HepG2 (cell line): ENCODE data around the gene COPS7A. TPM values are rescaled to one million over a fixed set of nuclear protein-coding genes. Genes with fewer than 3 reads are reported as not detected.

Experiments
- HDAC6 ChIP-seq: fragments of 200-600 bp; sonication (generic); IDR thresholded peaks from 2 replicates; pipeline ENCODE4 v1.7.0; 2017; ENCODE audit warnings: mild to moderate bottlenecking, antibody characterized with exemption, low read length, low read depth
- MED8 ChIP-seq: sonication (generic); formaldehyde crosslinking; IDR thresholded peaks from 2 replicates; pipeline ENCODE4 v1.8.1; 2023; ENCODE audit warnings: mild to moderate bottlenecking, missing genetic modification reagents; ENCODE audit not compliant: insufficient replicate concordance
- MEF2D ChIP-seq: sonication (generic); formaldehyde crosslinking; IDR thresholded peaks from 2 replicates; pipeline ENCODE4 v1.5.1; 2020; ENCODE audit warnings: mild to moderate bottlenecking, missing genetic modification reagents
- NCOR1 ChIP-seq: fragments of 200-600 bp; sonication (generic); IDR thresholded peaks from 2 replicates; pipeline ENCODE4 v1.7.0; 2017; ENCODE audit warnings: antibody characterized with exemption, low read length, borderline replicate concordance
- PITX1 ChIP-seq: sonication (generic); formaldehyde crosslinking; IDR thresholded peaks from 2 replicates; pipeline ENCODE4 v1.5.1; 2020; ENCODE audit warnings: mild to moderate bottlenecking, missing genetic modification reagents
- RARA ChIP-seq: IDR thresholded peaks from 2 replicates; pipeline ENCODE4 v1.6.1; 2016; ENCODE audit warnings: missing genetic modification reagents, missing compliant biosample characterization
- TBX3 ChIP-seq: fragments of 450-650 bp; IDR thresholded peaks from 2 replicates; pipeline ENCODE4 v1.6.1; 2017; ENCODE audit warnings: antibody characterized with exemption, mild to moderate bottlenecking, inconsistent platforms, borderline replicate concordance
- ZFY ChIP-seq: sonication (generic); formaldehyde crosslinking; IDR thresholded peaks from 2 replicates; pipeline ENCODE4 v1.4.0; 2020; ENCODE audit warnings: missing genetic modification reagents
- ZNF501 ChIP-seq: sonication (generic); formaldehyde crosslinking; IDR thresholded peaks from 2 replicates; pipeline ENCODE4 v1.5.1; 2020; ENCODE audit warnings: mild to moderate bottlenecking, moderate library complexity, missing genetic modification reagents
- ZNF747 ChIP-seq: sonication (generic); formaldehyde crosslinking; IDR thresholded peaks from 2 replicates; pipeline ENCODE4 v1.8.1; 2023; ENCODE audit warnings: missing genetic modification reagents, mild to moderate bottlenecking, borderline replicate concordance
- polyA plus RNA-seq, 8 experiments: library from polyadenylated mRNA; depleted of rRNA in 3 of 8; stranded (reverse) in 7 of 8; unstranded in 1 of 8; fragments of >200 nt; fragmentation: Illumina TruSeq in 4 of 8; extraction: Trizol in 4 of 8; gene quantifications; 2 replicates each; pipeline versions ENCODE4 v1.2.1 to v1.2.3, GENCODE V29; 2011 to 2016; ENCODE audit warnings: low read depth in 4 of 8, missing spikeins in 1 of 8, mixed read lengths in 1 of 8; ENCODE audit not compliant: insufficient read depth in 1 of 8
- total RNA-seq, 5 experiments: library from RNA; depleted of rRNA; stranded (reverse); fragments of >200 nt; fragmentation: Illumina TruSeq; extraction: Trizol; gene quantifications; 2 replicates each; pipeline ENCODE4 v1.2.3, GENCODE V29; 2016; ENCODE audit warnings: low read depth in 1 of 5
- TF ChIP-seq, protein P1 (sequence below): fragments of 450-650 bp; IDR thresholded peaks from 2 replicates; pipeline ENCODE4 v1.6.1; 2016
- TF ChIP-seq, protein P2 (sequence below): sonication (generic); formaldehyde crosslinking; IDR thresholded peaks from 2 replicates; pipeline ENCODE4 v1.4.0; 2020; ENCODE audit warnings: mild to moderate bottlenecking, missing genetic modification reagents
- TF ChIP-seq, protein P3 (sequence below): IDR thresholded peaks from 2 replicates; pipeline ENCODE4 v1.6.1; 2016; ENCODE audit warnings: missing genetic modification reagents, missing compliant biosample characterization
- TF ChIP-seq, protein P4 (sequence below): sonication (generic); formaldehyde crosslinking; IDR thresholded peaks from 2 replicates; pipeline ENCODE4 v1.5.1; 2020; ENCODE audit warnings: missing genetic modification reagents, mild to moderate bottlenecking, borderline replicate concordance
- TF ChIP-seq, protein P5 (sequence below): sonication (generic); formaldehyde crosslinking; IDR thresholded peaks from 2 replicates; pipeline ENCODE4 v1.4.0; 2020; ENCODE audit warnings: missing genetic modification reagents, borderline replicate concordance
- TF ChIP-seq, protein P6 (sequence below): sonication (generic); formaldehyde crosslinking; IDR thresholded peaks from 2 replicates; pipeline ENCODE4 v1.4.0; 2020; ENCODE audit warnings: missing genetic modification reagents
- TF ChIP-seq, protein P7 (sequence below): sonication (generic); formaldehyde crosslinking; conservative IDR thresholded peaks from 2 replicates; pipeline ENCODE4 v1.8.1; 2023; ENCODE audit warnings: missing genetic modification reagents

Gene COPS7A
- total and polyA plus RNA-seq, 2 of the 13 experiments (the other 11 are each of a cell fraction or from before 2014, with no cell fraction given): 40.0 to 73.6 TPM

DNA sequence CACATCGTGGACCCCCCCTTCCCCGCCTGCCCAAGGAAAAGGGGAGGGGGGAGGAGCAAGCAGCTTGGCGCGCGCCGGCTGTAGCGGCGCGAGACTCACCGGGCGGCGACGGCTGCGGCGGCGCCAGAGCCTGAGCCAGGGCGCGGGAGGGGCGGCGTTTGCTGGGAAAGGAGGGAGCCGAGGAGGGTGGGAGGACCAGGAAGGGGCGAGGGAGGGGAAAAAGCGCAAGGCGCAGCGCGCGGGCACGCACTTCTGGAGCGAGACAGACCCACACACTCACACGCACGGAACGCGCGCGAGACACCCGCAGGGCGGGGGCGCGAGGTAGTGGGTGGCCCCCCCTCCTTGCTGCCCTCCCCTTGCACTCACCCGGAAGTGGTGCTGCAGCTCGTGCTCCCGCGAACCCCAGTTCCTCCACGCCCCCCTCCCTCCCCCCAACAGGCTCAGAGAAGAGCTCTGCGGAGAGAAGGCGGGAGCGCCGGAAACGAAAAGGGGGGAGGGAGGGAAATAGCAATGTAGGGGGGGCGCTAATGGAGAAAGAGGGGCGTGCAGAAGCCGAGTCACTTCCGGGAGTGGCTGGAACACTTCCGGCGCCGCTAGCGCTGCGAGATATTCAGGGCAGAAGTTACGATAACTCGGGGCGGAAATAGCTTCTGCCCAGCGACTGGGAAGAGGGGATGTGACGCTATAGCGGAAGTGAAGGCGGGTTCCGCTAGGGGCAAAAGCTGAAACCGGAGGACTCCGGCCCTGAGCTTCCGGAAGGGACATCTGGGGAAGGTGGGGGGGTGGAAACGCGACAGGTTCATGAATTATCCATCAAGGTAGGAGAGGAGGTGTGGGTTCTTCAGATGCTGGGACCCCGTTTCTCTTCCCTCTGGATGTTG, 34.6 kb upstream of the COPS7A start, which contains the start of gene ZNF384 (continued):
- TF ChIP-seq, protein P1, sequence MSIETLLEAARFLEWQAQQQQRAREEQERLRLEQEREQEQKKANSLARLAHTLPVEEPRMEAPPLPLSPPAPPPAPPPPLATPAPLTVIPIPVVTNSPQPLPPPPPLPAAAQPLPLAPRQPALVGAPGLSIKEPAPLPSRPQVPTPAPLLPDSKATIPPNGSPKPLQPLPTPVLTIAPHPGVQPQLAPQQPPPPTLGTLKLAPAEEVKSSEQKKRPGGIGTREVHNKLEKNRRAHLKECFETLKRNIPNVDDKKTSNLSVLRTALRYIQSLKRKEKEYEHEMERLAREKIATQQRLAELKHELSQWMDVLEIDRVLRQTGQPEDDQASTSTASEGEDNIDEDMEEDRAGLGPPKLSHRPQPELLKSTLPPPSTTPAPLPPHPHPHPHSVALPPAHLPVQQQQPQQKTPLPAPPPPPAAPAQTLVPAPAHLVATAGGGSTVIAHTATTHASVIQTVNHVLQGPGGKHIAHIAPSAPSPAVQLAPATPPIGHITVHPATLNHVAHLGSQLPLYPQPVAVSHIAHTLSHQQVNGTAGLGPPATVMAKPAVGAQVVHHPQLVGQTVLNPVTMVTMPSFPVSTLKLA: peak; percentile 50; the same call in 1 of the 2 replicates
- peak; percentile 43; the same call in 1 of the 2 replicates for TF ChIP-seq MEF2D
- TF ChIP-seq, protein P2, sequence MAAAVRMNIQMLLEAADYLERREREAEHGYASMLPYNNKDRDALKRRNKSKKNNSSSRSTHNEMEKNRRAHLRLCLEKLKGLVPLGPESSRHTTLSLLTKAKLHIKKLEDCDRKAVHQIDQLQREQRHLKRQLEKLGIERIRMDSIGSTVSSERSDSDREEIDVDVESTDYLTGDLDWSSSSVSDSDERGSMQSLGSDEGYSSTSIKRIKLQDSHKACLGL: 0 out of 2 replicates have a peak, but pooled peaks have one; percentile 39
- TF ChIP-seq ZFY: no peak
- peak; percentile 40; the same call in 1 of the 2 replicates for TF ChIP-seq PITX1
- peak; percentile 78; the same call in 1 of the 2 replicates for TF ChIP-seq ZNF501 (CRISPR knock-in tag)
- peak; percentile 77; the same call in 1 of the 2 replicates for TF ChIP-seq NCOR1
- 0 out of 2 replicates have a peak, but pooled peaks have one; percentile 9 for TF ChIP-seq TBX3
- TF ChIP-seq ZNF747 (CRISPR knock-in tag): peak; percentile 71; the same call in 1 of the 2 replicates
- TF ChIP-seq, protein P3, sequence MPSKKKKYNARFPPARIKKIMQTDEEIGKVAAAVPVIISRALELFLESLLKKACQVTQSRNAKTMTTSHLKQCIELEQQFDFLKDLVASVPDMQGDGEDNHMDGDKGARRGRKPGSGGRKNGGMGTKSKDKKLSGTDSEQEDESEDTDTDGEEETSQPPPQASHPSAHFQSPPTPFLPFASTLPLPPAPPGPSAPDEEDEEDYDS: peak; percentile 45; the same call in 1 of the 2 replicates
- TF ChIP-seq, protein P4, sequence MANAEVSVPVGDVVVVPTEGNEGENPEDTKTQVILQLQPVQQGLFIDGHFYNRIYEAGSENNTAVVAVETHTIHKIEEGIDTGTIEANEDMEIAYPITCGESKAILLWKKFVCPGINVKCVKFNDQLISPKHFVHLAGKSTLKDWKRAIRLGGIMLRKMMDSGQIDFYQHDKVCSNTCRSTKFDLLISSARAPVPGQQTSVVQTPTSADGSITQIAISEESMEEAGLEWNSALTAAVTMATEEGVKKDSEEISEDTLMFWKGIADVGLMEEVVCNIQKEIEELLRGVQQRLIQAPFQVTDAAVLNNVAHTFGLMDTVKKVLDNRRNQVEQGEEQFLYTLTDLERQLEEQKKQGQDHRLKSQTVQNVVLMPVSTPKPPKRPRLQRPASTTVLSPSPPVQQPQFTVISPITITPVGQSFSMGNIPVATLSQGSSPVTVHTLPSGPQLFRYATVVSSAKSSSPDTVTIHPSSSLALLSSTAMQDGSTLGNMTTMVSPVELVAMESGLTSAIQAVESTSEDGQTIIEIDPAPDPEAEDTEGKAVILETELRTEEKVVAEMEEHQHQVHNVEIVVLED: peak; percentile 89; the same call in 1 of the 2 replicates
- peak; percentile 60 for TF ChIP-seq MED8 (CRISPR knock-in tag)
- TF ChIP-seq, protein P5, sequence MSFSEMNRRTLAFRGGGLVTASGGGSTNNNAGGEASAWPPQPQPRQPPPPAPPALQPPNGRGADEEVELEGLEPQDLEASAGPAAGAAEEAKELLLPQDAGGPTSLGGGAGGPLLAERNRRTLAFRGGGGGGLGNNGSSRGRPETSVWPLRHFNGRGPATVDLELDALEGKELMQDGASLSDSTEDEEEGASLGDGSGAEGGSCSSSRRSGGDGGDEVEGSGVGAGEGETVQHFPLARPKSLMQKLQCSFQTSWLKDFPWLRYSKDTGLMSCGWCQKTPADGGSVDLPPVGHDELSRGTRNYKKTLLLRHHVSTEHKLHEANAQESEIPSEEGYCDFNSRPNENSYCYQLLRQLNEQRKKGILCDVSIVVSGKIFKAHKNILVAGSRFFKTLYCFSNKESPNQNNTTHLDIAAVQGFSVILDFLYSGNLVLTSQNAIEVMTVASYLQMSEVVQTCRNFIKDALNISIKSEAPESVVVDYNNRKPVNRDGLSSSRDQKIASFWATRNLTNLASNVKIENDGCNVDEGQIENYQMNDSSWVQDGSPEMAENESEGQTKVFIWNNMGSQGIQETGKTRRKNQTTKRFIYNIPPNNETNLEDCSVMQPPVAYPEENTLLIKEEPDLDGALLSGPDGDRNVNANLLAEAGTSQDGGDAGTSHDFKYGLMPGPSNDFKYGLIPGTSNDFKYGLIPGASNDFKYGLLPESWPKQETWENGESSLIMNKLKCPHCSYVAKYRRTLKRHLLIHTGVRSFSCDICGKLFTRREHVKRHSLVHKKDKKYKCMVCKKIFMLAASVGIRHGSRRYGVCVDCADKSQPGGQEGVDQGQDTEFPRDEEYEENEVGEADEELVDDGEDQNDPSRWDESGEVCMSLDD (CRISPR knock-in tag): peak; percentile 89; the same call in 1 of the 2 replicates
- TF ChIP-seq, protein P6, sequence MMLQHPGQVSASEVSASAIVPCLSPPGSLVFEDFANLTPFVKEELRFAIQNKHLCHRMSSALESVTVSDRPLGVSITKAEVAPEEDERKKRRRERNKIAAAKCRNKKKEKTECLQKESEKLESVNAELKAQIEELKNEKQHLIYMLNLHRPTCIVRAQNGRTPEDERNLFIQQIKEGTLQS (CRISPR knock-in tag): no peak
- TF ChIP-seq RARA: 0 out of 2 replicates have a peak, but pooled peaks have one; percentile 3
- no peak for TF ChIP-seq HDAC6
- TF ChIP-seq, protein P7, sequence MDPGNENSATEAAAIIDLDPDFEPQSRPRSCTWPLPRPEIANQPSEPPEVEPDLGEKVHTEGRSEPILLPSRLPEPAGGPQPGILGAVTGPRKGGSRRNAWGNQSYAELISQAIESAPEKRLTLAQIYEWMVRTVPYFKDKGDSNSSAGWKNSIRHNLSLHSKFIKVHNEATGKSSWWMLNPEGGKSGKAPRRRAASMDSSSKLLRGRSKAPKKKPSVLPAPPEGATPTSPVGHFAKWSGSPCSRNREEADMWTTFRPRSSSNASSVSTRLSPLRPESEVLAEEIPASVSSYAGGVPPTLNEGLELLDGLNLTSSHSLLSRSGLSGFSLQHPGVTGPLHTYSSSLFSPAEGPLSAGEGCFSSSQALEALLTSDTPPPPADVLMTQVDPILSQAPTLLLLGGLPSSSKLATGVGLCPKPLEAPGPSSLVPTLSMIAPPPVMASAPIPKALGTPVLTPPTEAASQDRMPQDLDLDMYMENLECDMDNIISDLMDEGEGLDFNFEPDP: no peak
